ENCODE measurements around the gene NOP58.

DNA sequence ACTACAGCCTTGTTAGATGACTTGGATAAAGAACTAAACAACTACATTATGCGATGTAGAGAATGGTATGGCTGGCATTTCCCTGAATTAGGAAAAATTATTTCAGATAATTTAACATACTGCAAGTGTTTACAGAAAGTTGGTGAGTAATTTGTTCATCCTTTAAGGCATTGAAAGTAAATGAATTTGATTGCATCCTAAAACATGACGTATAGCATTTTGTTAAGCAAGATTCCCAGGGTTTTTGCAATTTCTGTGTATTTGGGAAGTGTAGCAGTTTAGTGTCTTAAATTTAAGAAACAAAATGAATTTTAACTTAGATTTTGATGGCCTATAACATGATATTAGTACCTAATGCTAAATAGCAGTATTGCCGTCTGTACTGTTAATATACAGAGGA lies 24.8 kb downstream of the NOP58 start:
- TF ChIP-seq, protein P1, sequence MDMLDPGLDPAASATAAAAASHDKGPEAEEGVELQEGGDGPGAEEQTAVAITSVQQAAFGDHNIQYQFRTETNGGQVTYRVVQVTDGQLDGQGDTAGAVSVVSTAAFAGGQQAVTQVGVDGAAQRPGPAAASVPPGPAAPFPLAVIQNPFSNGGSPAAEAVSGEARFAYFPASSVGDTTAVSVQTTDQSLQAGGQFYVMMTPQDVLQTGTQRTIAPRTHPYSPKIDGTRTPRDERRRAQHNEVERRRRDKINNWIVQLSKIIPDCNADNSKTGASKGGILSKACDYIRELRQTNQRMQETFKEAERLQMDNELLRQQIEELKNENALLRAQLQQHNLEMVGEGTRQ (IDR thresholded peaks at IDR 0.05): no peak
- TF ChIP-seq POLR2A (IDR thresholded peaks at IDR 0.05; ENCODE audit: low read length) (no peak), MYC (IDR thresholded peaks at IDR 0.05; ENCODE audit: borderline replicate concordance, low read length) (no peak), CEBPB (IDR thresholded peaks at IDR 0.05) (no peak), RFX5 (IDR thresholded peaks at IDR 0.05) (no peak)
- TF ChIP-seq, protein P2, sequence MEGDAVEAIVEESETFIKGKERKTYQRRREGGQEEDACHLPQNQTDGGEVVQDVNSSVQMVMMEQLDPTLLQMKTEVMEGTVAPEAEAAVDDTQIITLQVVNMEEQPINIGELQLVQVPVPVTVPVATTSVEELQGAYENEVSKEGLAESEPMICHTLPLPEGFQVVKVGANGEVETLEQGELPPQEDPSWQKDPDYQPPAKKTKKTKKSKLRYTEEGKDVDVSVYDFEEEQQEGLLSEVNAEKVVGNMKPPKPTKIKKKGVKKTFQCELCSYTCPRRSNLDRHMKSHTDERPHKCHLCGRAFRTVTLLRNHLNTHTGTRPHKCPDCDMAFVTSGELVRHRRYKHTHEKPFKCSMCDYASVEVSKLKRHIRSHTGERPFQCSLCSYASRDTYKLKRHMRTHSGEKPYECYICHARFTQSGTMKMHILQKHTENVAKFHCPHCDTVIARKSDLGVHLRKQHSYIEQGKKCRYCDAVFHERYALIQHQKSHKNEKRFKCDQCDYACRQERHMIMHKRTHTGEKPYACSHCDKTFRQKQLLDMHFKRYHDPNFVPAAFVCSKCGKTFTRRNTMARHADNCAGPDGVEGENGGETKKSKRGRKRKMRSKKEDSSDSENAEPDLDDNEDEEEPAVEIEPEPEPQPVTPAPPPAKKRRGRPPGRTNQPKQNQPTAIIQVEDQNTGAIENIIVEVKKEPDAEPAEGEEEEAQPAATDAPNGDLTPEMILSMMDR (IDR thresholded peaks at IDR 0.05): no peak

Data from A549 (cell line).